ENCODE measurements around the gene ZNF532.

Gene ZNF532

DNA sequence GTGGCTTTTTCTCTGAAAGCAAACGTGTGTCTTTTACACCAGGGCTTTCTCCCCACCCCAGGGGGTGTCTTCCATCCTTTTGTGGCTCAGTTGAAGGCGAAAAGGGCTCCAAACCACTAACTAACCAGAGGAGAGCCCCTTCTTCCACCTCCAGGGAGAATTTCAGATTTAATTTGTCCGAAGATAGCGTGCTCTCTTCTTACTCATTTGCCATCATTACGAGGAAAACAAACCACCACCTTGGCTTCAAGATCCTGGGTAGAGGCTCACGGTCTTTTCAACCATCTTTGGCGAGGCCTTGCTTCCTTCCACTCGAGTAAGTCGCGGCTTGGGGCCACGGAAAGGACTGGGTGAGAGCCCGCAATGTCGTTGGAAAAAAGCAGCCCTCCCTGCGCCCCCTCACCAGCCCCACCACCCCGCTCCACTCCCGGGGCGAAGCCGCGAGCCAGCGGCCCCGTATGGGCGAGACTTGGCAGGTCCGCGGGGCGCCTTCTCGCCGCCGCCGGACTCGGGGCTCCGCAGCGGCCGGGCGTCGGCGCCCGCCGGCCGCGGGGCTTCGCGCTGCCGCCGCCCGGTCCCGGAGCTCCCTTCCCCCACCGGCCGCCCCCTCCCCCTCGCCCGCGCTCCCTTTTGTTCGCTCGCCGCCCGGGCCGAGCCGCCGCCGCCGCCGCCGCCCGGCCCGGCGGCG is 1.7 kb upstream of the ZNF532 start:
- no peak for DNase-seq (ENCODE audit: low read depth)
- TF ChIP-seq, protein P1, sequence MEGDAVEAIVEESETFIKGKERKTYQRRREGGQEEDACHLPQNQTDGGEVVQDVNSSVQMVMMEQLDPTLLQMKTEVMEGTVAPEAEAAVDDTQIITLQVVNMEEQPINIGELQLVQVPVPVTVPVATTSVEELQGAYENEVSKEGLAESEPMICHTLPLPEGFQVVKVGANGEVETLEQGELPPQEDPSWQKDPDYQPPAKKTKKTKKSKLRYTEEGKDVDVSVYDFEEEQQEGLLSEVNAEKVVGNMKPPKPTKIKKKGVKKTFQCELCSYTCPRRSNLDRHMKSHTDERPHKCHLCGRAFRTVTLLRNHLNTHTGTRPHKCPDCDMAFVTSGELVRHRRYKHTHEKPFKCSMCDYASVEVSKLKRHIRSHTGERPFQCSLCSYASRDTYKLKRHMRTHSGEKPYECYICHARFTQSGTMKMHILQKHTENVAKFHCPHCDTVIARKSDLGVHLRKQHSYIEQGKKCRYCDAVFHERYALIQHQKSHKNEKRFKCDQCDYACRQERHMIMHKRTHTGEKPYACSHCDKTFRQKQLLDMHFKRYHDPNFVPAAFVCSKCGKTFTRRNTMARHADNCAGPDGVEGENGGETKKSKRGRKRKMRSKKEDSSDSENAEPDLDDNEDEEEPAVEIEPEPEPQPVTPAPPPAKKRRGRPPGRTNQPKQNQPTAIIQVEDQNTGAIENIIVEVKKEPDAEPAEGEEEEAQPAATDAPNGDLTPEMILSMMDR (IDR thresholded peaks at IDR 0.05; ENCODE audit: control insufficient read depth, extremely low read depth, insufficient read depth), result no peak
- H3K4me3 ChIP-seq (ENCODE audit: low read depth, low read length), result peak overlapping the region; percentile 35

GRCh38 chr18:58863539-58864145 is 1.0 kb upstream of the ZNF532 start:
- peak overlapping the region; percentile 35 for H3K4me3 ChIP-seq (ENCODE audit: low read depth, low read length)
- no peak for DNase-seq (ENCODE audit: low read depth)
- TF ChIP-seq, protein P1 (IDR thresholded peaks at IDR 0.05; ENCODE audit: control insufficient read depth, extremely low read depth, insufficient read depth), result no peak

DNA sequence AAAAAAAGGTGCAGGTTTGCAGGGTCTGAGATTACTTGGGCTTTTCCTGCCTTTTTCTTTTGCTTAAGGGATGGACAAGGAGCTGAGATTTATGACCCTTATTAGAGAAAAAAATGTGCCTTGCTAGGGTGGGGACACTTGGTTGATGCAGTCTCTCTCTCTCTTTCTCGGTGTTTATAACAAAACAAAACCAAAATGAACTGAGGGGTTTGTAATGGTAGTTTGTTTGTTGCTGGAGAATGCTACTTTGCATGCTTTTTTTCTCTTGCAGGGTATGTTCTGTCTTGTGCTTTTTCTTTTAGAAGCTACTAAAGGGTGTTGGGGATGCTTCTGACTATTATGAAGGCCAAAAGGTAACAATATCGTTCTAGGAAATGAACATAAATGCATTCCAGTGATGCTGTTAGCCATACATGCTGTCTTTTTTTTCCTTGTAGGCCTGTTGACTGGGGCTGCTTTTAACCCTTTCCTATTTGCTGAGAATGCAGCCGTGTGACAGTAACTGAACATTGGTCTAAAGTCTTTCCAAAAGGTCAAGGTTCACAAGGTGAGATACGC is 435 bp downstream of the ZNF532 start:
- TF ChIP-seq, protein P1 (IDR thresholded peaks at IDR 0.05; ENCODE audit: control insufficient read depth, extremely low read depth, insufficient read depth), result no peak
- DNase-seq (ENCODE audit: low read depth), result no peak
- H3K4me3 ChIP-seq (ENCODE audit: low read depth, low read length), result 0 out of 2 replicates have a peak overlapping the region, but pooled peaks have one; percentile 35

DNA sequence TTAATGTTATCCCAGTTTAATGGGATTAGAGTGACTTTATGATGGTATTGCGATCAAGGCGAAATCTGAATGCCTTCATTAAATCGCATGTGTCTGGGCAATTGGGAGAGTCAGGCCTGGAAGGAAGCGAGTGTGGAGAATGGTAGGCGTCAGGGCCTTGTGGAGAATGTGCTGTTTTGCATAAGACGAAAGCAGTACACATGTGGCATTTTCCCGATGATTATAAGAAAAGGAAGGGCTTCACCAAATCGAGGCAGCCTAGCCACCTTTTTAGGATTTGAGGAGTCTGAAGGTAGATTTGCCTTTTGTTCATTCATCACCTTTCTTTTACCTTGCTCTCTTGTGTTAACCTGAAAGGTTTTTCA is 1.0 kb downstream of the ZNF532 start:
- TF ChIP-seq, protein P1 (IDR thresholded peaks at IDR 0.05; ENCODE audit: control insufficient read depth, extremely low read depth, insufficient read depth), result no peak
- no peak for DNase-seq (ENCODE audit: low read depth)
- H3K4me3 ChIP-seq (ENCODE audit: low read depth, low read length), result no peak overlapping the region

- no peak for DNase-seq (ENCODE audit: low read depth)
- no peak overlapping the region for H3K4me3 ChIP-seq (ENCODE audit: low read depth, low read length)
- TF ChIP-seq, protein P1 (IDR thresholded peaks at IDR 0.05; ENCODE audit: control insufficient read depth, extremely low read depth, insufficient read depth), result no peak
Observed at GRCh38 chr18:58866066-58866772, 1.5 kb downstream of the ZNF532 start.

- H3K4me3 ChIP-seq (ENCODE audit: low read depth, low read length), result no peak overlapping the region
- TF ChIP-seq, protein P1 (IDR thresholded peaks at IDR 0.05; ENCODE audit: control insufficient read depth, extremely low read depth, insufficient read depth), result no peak
- DNase-seq (ENCODE audit: low read depth), result no peak
Observed at GRCh38 chr18:58866773-58867150, 2.1 kb downstream of the ZNF532 start.
